AG04449 (cell line): Measurements from ENCODE around the gene CDK5R1.
A peak's percentile ranks its signal among the peaks of the same experiment; 100 is the strongest.

Source experiments
- CTCF ChIA-PET: fragments of 350-600 bp; formaldehyde crosslinking; extraction: SDS; loops from one replicate; lab custom pipeline; 2021; ENCODE audit warnings: antibody characterized with exemption; lab: Yijun Ruan, JAX
- POLR2A ChIA-PET: fragments of 400-600, 350-600 bp; formaldehyde crosslinking; extraction: SDS; loops from one replicate; lab custom pipeline; 2020; ENCODE audit warnings: antibody characterized with exemption, inconsistent platforms; lab: Yijun Ruan, JAX
- DNase-seq: peaks from one replicate; pipeline ENCODE4 v3.0.0-alpha.2; 2010; ENCODE audit warnings: low read depth, low spot score
- H3K4me3 ChIP-seq: 2 replicates; pipeline ENCODE4 v1.5.1; 2011; ENCODE audit warnings: low read depth, mild to moderate bottlenecking, control low read depth, low read length
- TF ChIP-seq, protein P1 (sequence below): IDR thresholded peaks from one replicate; pipeline ENCODE4 v1.5.1; 2011; ENCODE audit warnings: mild to moderate bottlenecking, moderate library complexity, low read length, control low read depth, inconsistent platforms; ENCODE audit not compliant: insufficient read depth; ENCODE audit errors: missing control alignments

Gene CDK5R1

DNA sequence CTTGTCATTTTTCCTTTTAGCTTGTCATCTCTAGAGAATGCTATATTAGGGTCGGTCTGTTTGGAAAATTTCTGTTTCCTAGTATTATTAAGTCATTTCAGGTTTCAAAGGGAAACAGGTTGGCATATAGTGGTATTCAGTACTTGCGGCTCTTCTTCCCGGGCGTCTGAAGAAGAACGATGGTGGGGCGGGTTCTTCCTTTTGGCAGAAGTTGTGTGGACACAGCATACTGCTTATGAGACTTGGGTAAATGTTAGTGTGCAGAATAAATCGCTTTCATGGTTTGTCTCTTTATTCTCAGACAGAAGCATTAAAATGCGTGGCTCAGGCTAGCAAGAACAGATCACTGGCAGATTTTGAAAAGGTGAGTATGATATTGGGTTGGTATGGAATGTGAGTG lies 9.6 kb upstream of the CDK5R1 start:
- DNase-seq: no peak
- no peak overlapping the region for H3K4me3 ChIP-seq
- TF ChIP-seq, protein P1, sequence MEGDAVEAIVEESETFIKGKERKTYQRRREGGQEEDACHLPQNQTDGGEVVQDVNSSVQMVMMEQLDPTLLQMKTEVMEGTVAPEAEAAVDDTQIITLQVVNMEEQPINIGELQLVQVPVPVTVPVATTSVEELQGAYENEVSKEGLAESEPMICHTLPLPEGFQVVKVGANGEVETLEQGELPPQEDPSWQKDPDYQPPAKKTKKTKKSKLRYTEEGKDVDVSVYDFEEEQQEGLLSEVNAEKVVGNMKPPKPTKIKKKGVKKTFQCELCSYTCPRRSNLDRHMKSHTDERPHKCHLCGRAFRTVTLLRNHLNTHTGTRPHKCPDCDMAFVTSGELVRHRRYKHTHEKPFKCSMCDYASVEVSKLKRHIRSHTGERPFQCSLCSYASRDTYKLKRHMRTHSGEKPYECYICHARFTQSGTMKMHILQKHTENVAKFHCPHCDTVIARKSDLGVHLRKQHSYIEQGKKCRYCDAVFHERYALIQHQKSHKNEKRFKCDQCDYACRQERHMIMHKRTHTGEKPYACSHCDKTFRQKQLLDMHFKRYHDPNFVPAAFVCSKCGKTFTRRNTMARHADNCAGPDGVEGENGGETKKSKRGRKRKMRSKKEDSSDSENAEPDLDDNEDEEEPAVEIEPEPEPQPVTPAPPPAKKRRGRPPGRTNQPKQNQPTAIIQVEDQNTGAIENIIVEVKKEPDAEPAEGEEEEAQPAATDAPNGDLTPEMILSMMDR: no peak
- ChIA-PET POLR2A (no interaction called here), CTCF (interaction anchor here (1.0 to 9.8 kb wide), 2 partner anchors 16 to 280 kb away, joined by 3 to 160 read pairs; no protein-coding TSS in a partner anchor)

DNA sequence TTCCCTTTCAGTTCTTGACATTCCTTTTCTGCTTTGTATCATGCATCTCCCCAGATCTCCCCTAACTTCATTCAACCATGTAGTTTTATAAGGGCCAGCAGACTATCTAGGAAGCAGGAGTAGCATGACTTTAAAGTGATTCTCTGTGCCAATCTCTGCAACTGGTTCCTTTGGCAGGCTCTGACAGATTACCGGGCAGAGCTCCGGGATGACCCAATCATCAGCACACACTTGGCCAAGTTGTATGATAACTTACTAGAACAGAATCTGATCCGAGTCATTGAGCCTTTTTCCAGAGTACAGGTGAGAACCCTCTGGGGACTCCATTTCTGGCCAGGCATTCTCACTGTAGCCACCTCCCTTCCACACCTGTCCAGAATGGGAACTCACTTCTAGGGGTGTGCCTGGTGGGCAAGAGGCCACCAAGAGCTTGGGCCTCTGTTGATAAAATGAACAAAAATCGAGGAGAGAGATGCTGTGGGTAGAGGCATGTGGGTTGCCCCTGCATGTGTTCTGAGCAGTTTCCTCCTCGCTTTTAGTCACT lies 7.6 kb upstream of the CDK5R1 start:
- H3K4me3 ChIP-seq: no peak overlapping the region
- DNase-seq: no peak
- POLR2A ChIA-PET: no interaction called here
- TF ChIP-seq, protein P1: no peak
- CTCF ChIA-PET: interaction anchor here (0.6 to 3.2 kb wide), 6 partner anchors 8 to 275 kb away, joined by 3 to 30 read pairs (median 3); partner anchors contain the start of genes CDK5R1 and PSMD11

DNA sequence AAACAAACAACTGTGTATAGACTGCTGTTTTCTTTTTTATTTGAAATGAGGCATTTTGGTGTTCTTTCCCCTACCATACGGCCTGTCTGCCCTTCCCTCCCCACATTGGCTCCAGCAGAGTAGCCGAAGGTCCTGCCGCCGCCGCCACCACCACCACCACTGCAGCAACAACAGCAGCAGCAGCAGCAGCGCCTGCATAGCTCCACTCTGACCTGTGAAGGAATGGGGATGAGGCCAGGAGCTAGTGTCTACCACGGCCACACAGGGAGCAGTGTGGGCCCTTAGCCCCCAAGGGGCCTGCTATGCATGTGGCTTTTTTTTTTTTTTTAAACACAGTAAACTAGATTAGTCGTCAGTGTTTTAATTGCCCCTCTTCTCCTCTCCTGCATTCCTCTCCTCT lies 5.6 kb upstream of the CDK5R1 start:
- ChIA-PET CTCF (interaction anchor here (0.9 to 7.8 kb wide), 4 partner anchors 10 to 273 kb away, joined by 3 to 117 read pairs (median 46); no protein-coding TSS in a partner anchor), POLR2A (interaction anchor here (0.7 kb wide), 1 partner anchor 10 kb away, joined by 3 read pairs; no protein-coding TSS in a partner anchor)
- no peak for DNase-seq
- H3K4me3 ChIP-seq: no peak overlapping the region
- TF ChIP-seq, protein P1: no peak

DNA sequence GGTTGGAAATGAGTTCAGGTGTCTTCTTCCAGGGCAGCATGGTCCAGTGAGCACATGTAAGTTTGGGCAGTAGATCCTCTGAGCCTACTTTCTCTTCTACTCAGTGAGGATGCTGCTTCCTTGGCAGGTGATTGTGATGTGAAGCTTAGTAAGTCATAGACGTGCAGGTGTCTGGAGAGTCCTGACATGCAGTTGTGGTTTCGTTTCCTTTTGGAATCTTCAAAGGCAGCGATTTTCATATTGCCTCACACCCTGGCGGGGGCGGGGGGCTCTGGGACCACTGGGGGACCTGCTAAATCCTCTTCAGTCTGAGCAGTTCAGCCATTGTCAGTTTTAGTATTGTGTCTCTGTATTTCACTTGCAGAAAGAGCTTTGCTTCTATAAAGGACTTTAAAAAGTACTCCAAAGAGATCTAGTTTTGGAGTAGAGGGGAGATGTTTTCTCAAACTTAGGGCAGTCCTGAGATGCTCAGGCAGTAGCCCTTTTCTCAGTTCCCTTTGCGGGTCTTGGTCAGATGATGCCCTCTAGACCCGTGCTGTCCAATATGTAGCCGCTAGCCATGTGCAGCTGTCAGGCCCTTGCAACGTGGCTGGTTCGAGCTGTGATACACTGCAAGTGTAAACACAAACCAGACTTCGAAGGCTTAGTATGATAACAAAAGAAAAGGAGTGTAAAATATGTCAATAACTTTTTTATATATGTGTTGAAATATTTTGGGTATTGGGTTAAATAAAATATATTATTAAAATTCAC lies 4.0 kb upstream of the CDK5R1 start:
- CTCF ChIA-PET: interaction anchor here (0.8 to 7.8 kb wide), 16 partner anchors 12 to 296 kb away, joined by 3 to 117 read pairs (median 4); no protein-coding TSS in a partner anchor
- TF ChIP-seq, protein P1: no peak

DNA sequence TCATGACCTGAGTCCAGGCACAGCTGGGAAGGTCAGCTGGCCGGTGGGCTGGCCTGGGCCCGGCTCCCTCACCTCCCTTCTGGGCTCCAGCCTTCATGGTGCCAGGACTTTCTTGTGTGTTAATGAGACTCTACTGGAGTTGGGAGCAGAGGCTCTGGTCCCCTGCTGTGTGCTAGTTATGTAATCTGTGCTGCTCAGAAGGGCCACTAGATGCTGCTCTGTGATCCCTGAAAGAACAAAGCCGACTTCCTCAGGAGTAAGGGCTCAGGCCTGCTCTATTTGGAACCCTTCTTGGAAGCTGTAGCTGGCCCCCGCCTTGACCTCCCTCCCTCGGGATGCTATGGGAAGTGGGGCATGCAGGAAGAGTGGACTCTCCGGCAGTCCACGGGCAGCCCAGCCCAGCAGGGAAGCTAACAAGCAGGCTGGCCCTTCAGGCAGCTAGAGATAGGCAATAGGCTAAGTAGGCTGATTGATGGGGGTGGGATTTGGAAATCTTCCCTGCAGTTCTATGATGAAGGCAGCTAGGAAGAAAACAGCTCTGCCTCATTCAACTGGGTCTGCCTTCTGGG lies 3.3 kb upstream of the CDK5R1 start:
- no peak for DNase-seq
- H3K4me3 ChIP-seq: no peak overlapping the region
- TF ChIP-seq, protein P1: peak; percentile 79
- POLR2A ChIA-PET: interaction anchor here (0.6 to 1.1 kb wide), 2 partner anchors 12 to 99 kb away, joined by 3 to 4 read pairs; no protein-coding TSS in a partner anchor
- CTCF ChIA-PET: interaction anchor here (0.5 to 7.8 kb wide), 25 partner anchors 8 to 1270 kb away, joined by 3 to 117 read pairs (median 4); no protein-coding TSS in a partner anchor

More for the DNA sequence above, 4.0 kb upstream of the CDK5R1 start:
- DNase-seq: no peak
- no peak overlapping the region for H3K4me3 ChIP-seq
- POLR2A ChIA-PET: interaction anchor here (1.1 kb wide), 1 partner anchor 11 kb away, joined by 4 read pairs; no protein-coding TSS in a partner anchor
